ENCODE measurements around the gene CFB.

DNA sequence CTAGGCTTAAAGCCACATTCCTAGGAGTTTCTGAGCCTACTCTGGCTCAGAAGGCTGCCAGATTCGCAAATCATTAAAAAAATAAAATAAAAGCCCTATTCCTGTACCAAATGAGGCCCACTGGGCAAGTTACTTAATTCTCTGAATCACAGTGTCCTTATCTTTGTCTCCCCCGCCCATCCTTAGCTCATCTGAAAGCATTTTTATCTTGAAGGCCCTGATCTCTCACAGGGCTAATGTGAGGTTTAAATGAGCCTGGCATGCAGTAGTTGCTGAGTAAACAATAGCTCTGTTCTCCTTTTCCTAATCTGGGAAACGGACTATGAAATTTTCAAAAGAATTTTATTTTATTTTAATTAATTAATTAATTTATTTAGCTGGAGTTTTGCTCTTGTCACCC is 41.9 kb upstream of the CFB start:
- TF ChIP-seq, protein P1, sequence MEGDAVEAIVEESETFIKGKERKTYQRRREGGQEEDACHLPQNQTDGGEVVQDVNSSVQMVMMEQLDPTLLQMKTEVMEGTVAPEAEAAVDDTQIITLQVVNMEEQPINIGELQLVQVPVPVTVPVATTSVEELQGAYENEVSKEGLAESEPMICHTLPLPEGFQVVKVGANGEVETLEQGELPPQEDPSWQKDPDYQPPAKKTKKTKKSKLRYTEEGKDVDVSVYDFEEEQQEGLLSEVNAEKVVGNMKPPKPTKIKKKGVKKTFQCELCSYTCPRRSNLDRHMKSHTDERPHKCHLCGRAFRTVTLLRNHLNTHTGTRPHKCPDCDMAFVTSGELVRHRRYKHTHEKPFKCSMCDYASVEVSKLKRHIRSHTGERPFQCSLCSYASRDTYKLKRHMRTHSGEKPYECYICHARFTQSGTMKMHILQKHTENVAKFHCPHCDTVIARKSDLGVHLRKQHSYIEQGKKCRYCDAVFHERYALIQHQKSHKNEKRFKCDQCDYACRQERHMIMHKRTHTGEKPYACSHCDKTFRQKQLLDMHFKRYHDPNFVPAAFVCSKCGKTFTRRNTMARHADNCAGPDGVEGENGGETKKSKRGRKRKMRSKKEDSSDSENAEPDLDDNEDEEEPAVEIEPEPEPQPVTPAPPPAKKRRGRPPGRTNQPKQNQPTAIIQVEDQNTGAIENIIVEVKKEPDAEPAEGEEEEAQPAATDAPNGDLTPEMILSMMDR (optimal IDR thresholded peaks at IDR 0.05 in 1 of 3, IDR thresholded peaks at IDR 0.05 in 1 of 3, conservative IDR thresholded peaks at IDR 0.05 in 1 of 3; ENCODE audit: extremely low read depth in 1 of 3, insufficient read depth in 2 of 3, low read length in 3 of 3): no peak
- no peak for TF ChIP-seq EZH2 (IDR thresholded peaks at IDR 0.05; ENCODE audit: low read length)
